ENCODE results near the gene CTNNBL1.

- TF ChIP-seq CTCF (IDR thresholded peaks at IDR 0.05; ENCODE audit: extremely low read depth in 1 of 2, insufficient read depth in 1 of 2, low read depth in 1 of 2, low read length in 2 of 2) = no peak
- no peak for TF ChIP-seq EZH2 (IDR thresholded peaks at IDR 0.05; ENCODE audit: borderline replicate concordance, low read depth, low read length, severe bottlenecking)
- no peak for TF ChIP-seq MYC (IDR thresholded peaks at IDR 0.05; ENCODE audit: low read depth, low read length)
These were observed 92.2 kb downstream of the CTNNBL1 start for GRCh38 chr20:37786043-37786442.
